Muscle of arm (tissue), 12 donors: ENCODE measurements around the gene LIN7C. TPM values are rescaled to one million over a fixed set of nuclear protein-coding genes. Genes with fewer than 3 reads are reported as not detected.
"Not testable (repeated sequence)": the region's sequence is repeated elsewhere in the genome, so short reads cannot be mapped to it uniquely, and the experiment has no call there.

ENCODE experiments used
- DNase-seq: peaks from one replicate; pipeline ENCODE4 v3.0.0-alpha.2; 2013
- polyA plus RNA-seq, 12 donors: library from polyadenylated mRNA; unstranded; fragments of 120-200 nt; gene quantifications; one replicate each; pipeline ENCODE4 v1.2.1, GENCODE V29; 2013; ENCODE audit not compliant: insufficient read length in 12 of 12

LIN7C gene
- polyA plus RNA-seq, 12 donors, result 10.4 to 17.9 (median 14.8) TPM; not detected in 1

DNA sequence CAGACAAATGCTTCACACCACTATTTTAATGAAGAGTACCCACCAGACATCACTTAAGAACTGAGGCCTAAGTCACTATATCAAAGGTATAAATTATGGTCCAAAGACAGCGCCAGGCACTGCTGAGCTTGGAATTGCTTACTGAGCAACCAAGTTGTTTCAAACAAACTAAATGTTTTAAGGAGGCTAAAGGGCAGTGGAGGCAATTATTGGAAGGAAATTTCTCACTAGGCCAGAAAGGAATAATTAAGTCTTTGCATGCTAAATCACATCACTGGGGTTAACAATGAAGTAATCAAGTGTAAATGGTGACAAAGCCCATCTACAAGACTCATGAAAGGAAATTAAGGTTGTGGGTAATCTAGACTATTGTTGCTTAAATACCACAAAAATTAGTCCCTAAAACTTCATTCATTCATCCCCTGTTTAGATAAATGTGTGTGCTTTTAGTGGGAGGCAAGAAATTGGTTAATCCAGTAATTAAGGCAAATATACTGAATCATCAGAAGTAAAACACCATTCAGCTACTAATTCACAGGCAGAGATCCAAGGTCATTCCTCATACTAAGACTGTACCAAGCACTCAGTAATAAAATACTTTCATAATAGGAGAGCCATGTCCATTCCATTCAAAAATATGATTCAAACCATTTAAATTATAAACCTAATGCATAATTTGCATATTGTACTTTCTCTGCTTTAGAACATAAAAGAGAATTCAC, 55.2 kb downstream of the LIN7C start:
- DNase-seq, result no peak

GRCh38 chr11:27448184-27448540, 58.4 kb downstream of the LIN7C start:
- not testable (repeated sequence) for DNase-seq

DNA sequence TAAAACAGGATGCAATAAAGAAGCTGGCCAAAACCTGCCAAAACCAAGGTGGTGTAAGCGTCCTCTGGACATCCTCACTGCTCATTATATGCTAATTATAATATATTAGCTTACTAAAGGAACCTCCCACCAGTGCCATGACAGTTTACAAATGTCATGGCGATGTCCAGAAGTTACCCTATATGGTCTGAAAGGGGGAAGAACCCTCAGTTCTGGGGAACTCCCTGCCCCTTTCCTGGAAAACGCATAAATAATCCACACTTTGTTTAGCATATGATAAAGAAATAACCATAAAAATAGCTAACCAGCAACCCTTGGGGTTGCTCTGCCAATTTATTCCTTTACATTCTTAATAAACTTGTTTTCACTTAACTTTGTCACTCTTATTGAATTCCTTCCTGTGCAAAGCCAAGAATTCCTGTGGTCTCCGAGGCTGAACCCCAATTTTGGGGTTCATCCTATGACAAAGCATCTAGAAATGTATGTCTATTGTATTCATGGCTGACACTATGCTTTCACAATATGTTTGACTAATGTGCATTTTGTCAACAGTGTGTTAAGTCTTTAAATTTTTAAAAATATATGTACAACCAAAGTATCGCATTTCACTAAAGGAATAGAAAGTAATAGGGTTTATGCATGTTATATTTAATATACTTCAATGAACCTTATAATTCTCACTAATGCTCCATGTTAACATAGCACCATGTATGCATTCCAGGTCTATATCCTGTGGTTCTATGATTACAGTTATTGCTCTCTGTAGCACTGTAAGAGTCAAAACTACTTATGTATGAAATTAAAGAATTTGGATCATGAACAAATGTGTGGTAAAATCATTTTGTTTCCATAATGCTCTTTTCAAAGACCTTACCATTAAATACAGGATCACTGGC, 59.0 kb downstream of the LIN7C start:
- DNase-seq, result no peak

GRCh38 chr11:27445625-27446024, 60.9 kb downstream of the LIN7C start:
- DNase-seq, result no peak

DNA sequence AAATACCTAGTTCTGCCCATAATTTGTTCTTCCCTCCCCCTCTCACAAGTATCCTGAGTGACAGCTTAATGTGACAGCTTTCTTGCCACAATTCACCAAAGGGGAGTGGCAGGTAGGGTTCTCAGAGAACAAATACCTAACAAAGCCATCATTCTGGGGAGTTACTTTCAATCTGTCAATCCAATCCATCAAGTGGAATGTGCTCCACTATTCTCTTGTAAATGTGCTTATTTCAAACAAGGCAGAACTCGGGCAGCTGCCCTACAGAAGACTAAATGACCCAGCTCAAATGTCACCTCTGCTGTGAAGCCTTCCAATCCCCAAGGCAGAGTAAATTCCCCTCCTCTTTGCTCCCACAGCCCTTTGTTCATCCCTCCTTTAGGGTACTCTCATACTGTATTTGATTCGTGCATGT, 61.8 kb downstream of the LIN7C start:
- DNase-seq, result no peak

Other genes with a start within 250 kb of the LIN7C start
- 10 to 100 TPM in 10 of 12 donors, 1 to 10 TPM in 1, not detected in 1; 9.8 to 43.1 (median 18.3) TPM for gene CCDC34, start 143.6 kb downstream of the LIN7C start, polyA plus RNA-seq
- 10 to 100 TPM in 11 of 12 donors, not detected in 1; 23.3 to 63.0 (median 34.0) TPM for gene LGR4, start 34.0 kb downstream of the LIN7C start, polyA plus RNA-seq
- 1 to 10 TPM in 9 of 12 donors, under 1 TPM in 1, not detected in 2; 0.79 to 1.8 (median 1.4) TPM for gene BDNF, start 193.7 kb upstream of the LIN7C start, polyA plus RNA-seq